Forelimb muscle (tissue), 1 donor: ENCODE results near the gene MAB21L4. TPM values are rescaled to one million over a fixed set of nuclear protein-coding genes. Genes with fewer than 3 reads are reported as not detected.
A peak's percentile ranks its signal among the peaks of the same experiment; 100 is the strongest.
"Not testable (repeated sequence)": the region's sequence is repeated elsewhere in the genome, so short reads cannot be mapped to it uniquely, and the experiment has no call there.

Experiments used
- DNase-seq: peaks from one replicate; pipeline ENCODE4 v3.0.0-alpha.2; 2013; ENCODE audit warnings: low read depth
- polyA plus RNA-seq: library from polyadenylated mRNA; unstranded; fragments of 120-200 nt; gene quantifications from one replicate; pipeline ENCODE4 v1.2.1, GENCODE V29; 2013; ENCODE audit not compliant: insufficient read length

The MAB21L4 gene
- polyA plus RNA-seq, 1 donor = not detected

- DNase-seq = no peak
These were observed 37.1 kb downstream of the MAB21L4 start for GRCh38 chr2:240858871-240859270.

- DNase-seq = no peak
These were observed 37.6 kb downstream of the MAB21L4 start for GRCh38 chr2:240858321-240858720.

GRCh38 chr2:240857039-240858008 lies 38.6 kb downstream of the MAB21L4 start:
- no peak for DNase-seq

GRCh38 chr2:240856151-240856980 lies 39.6 kb downstream of the MAB21L4 start:
- no peak for DNase-seq

- DNase-seq = no peak
These were observed 40.3 kb downstream of the MAB21L4 start for GRCh38 chr2:240855670-240856069.

GRCh38 chr2:240852671-240853314 lies 43.2 kb downstream of the MAB21L4 start:
- no peak for DNase-seq

GRCh38 chr2:240851078-240851991 lies 44.6 kb downstream of the MAB21L4 start:
- DNase-seq = peak; percentile 43

- DNase-seq = no peak
These were observed 45.2 kb downstream of the MAB21L4 start for GRCh38 chr2:240850756-240851077.

GRCh38 chr2:240850026-240850425 lies 45.9 kb downstream of the MAB21L4 start:
- DNase-seq = no peak

- no peak for DNase-seq
These were observed 46.9 kb downstream of the MAB21L4 start for GRCh38 chr2:240848900-240849680.

GRCh38 chr2:240847817-240848216 lies 48.1 kb downstream of the MAB21L4 start:
- no peak for DNase-seq

GRCh38 chr2:240846873-240847595 lies 48.9 kb downstream of the MAB21L4 start:
- no peak for DNase-seq

GRCh38 chr2:240846309-240846708 lies 49.6 kb downstream of the MAB21L4 start:
- not testable (repeated sequence) for DNase-seq

GRCh38 chr2:240840435-240841060 lies 55.4 kb downstream of the MAB21L4 start:
- DNase-seq = peak; percentile 40

GRCh38 chr2:240839152-240840143 lies 56.5 kb downstream of the MAB21L4 start:
- DNase-seq = no peak

GRCh38 chr2:240837621-240838020 lies 58.3 kb downstream of the MAB21L4 start:
- no peak for DNase-seq

GRCh38 chr2:240836781-240837467 lies 59.0 kb downstream of the MAB21L4 start:
- no peak for DNase-seq
